Coronary artery (tissue), 2 donors: ENCODE measurements around the gene ARTN.

ENCODE experiments used
- DNase-seq: peaks from one replicate; pipeline ENCODE4 v3.0.0-alpha.2; 2017; ENCODE audit warnings: low spot score
- H3K27ac ChIP-seq, 2 donors: fragments of 200-600 bp; sonication (generic); one replicate each; pipeline ENCODE4 v1.5.1; 2016 to 2019
- H3K4me3 ChIP-seq: fragments of 200-600 bp; sonication (generic); 2 replicates; pipeline ENCODE4 v1.5.1; 2016; ENCODE audit warnings: mild to moderate bottlenecking, moderate library complexity
- CTCF ChIP-seq: fragments of 200-600 bp; sonication (generic); IDR thresholded peaks from one replicate; pipeline ENCODE4 v1.5.1; 2019; ENCODE audit warnings: antibody characterized with exemption

The ARTN gene

GRCh38 chr1:43933386-43934100 is at the start of gene ARTN:
Gene ARTN (plus strand): TSS chr1:43933801. CDS start chr1:43935657, 1,856 bp downstream.
- Histone ChIP-seq H3K4me3 (peak within 1 kb of the TSS; percentile 63), H3K27ac (peak within 1 kb of the TSS; percentile 25 to 33)
- no peak for DNase-seq
- TF ChIP-seq CTCF, result no peak

- Histone ChIP-seq H3K27ac (no peak overlapping the region), H3K4me3 (no peak overlapping the region)
- no peak for TF ChIP-seq CTCF
- no peak for DNase-seq
Measured at GRCh38 chr1:43885279-43885801, 48.3 kb upstream of the ARTN start.

- Histone ChIP-seq H3K27ac (no peak overlapping the region), H3K4me3 (no peak overlapping the region)
- no peak for TF ChIP-seq CTCF
- DNase-seq, result no peak
Measured at GRCh38 chr1:43887748-43888147, 45.9 kb upstream of the ARTN start.

- H3K27ac ChIP-seq, result no peak overlapping the region
- H3K4me3 ChIP-seq, result no peak overlapping the region
- no peak for TF ChIP-seq CTCF
- no peak for DNase-seq
Measured at GRCh38 chr1:43890815-43891214, 42.8 kb upstream of the ARTN start.

- no peak for TF ChIP-seq CTCF
- no peak for DNase-seq
- Histone ChIP-seq H3K4me3 (no peak overlapping the region), H3K27ac (no peak overlapping the region)
Measured at GRCh38 chr1:43893006-43893405, 40.6 kb upstream of the ARTN start.

GRCh38 chr1:43898981-43899380 is 34.6 kb upstream of the ARTN start:
- H3K27ac ChIP-seq, result no peak overlapping the region
- H3K4me3 ChIP-seq, result no peak overlapping the region
- TF ChIP-seq CTCF, result no peak
- peak; percentile 47 for DNase-seq

- H3K4me3 ChIP-seq, result no peak overlapping the region
- no peak overlapping the region for H3K27ac ChIP-seq
- no peak for TF ChIP-seq CTCF
- DNase-seq, result no peak
Measured at GRCh38 chr1:43900386-43900785, 33.2 kb upstream of the ARTN start.
